Measurements from ENCODE around the gene PCDH9.

Gene PCDH9

DNA sequence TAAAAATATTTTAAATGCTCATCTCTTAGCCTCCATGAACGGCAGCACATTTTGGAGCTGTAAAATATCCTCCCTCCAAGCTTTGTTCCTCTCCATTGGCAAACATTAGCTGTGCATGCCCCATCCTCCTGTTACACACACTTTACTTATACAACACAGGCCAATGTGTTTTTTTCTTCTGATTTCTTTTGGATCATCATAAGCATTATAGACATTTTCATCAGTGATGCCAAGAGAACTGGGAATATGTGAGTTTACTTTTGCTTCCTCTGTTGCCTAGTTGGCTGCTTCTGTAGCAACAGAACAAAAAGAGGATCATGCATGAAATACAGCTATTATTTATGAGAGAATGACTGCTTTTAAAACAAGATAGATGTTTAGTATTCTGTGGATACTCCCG lies 142.6 kb downstream of the PCDH9 start:
- Histone ChIP-seq H3K4me3 (replicated peaks; ENCODE audit: insufficient read depth, low read length) (no peak overlapping the region), H3K27me3 (ENCODE audit: insufficient read depth, poor library complexity, severe bottlenecking) (no peaks in the 10 kb centered on the region), H3K27ac (replicated peaks) (no peak overlapping the region)
- TF ChIP-seq POLR2AphosphoS5 (IDR thresholded peaks at IDR 0.05; ENCODE audit: low read depth): no peak
- no peak for TF ChIP-seq SPI1 (IDR thresholded peaks at IDR 0.05; ENCODE audit: borderline replicate concordance, low read depth)
- TF ChIP-seq GABPA (IDR thresholded peaks at IDR 0.05; ENCODE audit: low read depth): no peak
- TF ChIP-seq, protein P1, sequence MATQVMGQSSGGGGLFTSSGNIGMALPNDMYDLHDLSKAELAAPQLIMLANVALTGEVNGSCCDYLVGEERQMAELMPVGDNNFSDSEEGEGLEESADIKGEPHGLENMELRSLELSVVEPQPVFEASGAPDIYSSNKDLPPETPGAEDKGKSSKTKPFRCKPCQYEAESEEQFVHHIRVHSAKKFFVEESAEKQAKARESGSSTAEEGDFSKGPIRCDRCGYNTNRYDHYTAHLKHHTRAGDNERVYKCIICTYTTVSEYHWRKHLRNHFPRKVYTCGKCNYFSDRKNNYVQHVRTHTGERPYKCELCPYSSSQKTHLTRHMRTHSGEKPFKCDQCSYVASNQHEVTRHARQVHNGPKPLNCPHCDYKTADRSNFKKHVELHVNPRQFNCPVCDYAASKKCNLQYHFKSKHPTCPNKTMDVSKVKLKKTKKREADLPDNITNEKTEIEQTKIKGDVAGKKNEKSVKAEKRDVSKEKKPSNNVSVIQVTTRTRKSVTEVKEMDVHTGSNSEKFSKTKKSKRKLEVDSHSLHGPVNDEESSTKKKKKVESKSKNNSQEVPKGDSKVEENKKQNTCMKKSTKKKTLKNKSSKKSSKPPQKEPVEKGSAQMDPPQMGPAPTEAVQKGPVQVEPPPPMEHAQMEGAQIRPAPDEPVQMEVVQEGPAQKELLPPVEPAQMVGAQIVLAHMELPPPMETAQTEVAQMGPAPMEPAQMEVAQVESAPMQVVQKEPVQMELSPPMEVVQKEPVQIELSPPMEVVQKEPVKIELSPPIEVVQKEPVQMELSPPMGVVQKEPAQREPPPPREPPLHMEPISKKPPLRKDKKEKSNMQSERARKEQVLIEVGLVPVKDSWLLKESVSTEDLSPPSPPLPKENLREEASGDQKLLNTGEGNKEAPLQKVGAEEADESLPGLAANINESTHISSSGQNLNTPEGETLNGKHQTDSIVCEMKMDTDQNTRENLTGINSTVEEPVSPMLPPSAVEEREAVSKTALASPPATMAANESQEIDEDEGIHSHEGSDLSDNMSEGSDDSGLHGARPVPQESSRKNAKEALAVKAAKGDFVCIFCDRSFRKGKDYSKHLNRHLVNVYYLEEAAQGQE (IDR thresholded peaks at IDR 0.05; ENCODE audit: insufficient replicate concordance, low read depth): no peak
- TF ChIP-seq, protein P2, sequence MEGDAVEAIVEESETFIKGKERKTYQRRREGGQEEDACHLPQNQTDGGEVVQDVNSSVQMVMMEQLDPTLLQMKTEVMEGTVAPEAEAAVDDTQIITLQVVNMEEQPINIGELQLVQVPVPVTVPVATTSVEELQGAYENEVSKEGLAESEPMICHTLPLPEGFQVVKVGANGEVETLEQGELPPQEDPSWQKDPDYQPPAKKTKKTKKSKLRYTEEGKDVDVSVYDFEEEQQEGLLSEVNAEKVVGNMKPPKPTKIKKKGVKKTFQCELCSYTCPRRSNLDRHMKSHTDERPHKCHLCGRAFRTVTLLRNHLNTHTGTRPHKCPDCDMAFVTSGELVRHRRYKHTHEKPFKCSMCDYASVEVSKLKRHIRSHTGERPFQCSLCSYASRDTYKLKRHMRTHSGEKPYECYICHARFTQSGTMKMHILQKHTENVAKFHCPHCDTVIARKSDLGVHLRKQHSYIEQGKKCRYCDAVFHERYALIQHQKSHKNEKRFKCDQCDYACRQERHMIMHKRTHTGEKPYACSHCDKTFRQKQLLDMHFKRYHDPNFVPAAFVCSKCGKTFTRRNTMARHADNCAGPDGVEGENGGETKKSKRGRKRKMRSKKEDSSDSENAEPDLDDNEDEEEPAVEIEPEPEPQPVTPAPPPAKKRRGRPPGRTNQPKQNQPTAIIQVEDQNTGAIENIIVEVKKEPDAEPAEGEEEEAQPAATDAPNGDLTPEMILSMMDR (IDR thresholded peaks at IDR 0.05; ENCODE audit: insufficient read depth, low read length): no peak
- DNase-seq (ENCODE audit: low read depth in 1 of 2, low spot score in 1 of 2): no peak

DNA sequence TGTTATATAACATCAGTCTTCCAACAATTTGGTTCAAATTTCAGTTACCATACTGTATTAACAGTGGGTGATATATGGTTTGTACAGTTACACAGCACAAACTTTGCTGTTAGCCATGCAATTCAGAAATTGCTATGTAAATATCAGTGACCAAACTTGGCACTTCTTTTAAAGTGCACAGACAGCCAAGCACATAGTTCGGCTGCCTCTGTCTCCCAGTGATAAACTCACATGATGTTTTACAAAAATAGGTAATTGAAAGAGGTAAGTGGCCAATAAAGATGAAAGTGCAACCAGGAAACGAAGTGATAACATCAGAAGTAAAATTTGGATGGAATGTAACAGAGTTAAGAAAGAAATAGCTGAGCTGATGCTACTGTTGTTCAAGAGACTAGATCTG lies 143.9 kb downstream of the PCDH9 start:
- no peaks in the 10 kb centered on the region for H3K27me3 ChIP-seq (ENCODE audit: insufficient read depth, poor library complexity, severe bottlenecking)
- H3K27ac ChIP-seq (replicated peaks): no peak overlapping the region
- TF ChIP-seq, protein P1 (IDR thresholded peaks at IDR 0.05; ENCODE audit: insufficient replicate concordance, low read depth): no peak
- no peak for TF ChIP-seq GABPA (IDR thresholded peaks at IDR 0.05; ENCODE audit: low read depth)
- TF ChIP-seq SPI1 (IDR thresholded peaks at IDR 0.05; ENCODE audit: borderline replicate concordance, low read depth): no peak
- TF ChIP-seq, protein P2 (IDR thresholded peaks at IDR 0.05; ENCODE audit: insufficient read depth, low read length): no peak
- TF ChIP-seq POLR2AphosphoS5 (IDR thresholded peaks at IDR 0.05; ENCODE audit: low read depth): no peak
- no peak overlapping the region for H3K4me3 ChIP-seq (replicated peaks; ENCODE audit: insufficient read depth, low read length)
- DNase-seq (ENCODE audit: low read depth in 1 of 2, low spot score in 1 of 2): no peak

DNA sequence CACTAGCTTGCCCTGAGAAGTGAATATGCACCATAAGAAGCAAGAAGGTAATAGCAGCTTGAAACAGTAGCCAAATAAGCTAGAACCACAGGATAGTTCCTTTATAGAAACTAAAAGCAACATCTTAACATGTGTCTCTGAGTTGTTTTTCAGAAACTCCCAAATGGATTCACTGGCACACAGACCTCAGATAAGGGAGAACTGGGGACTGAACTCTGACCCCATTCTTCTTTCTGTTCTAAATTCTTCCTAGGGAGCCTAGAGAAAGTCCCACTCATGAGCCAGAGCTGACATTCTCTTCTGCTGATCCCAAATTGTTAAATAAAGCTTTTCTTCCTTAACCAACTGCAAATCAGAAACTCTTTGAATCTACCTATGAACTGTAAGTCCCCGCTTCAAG lies 146.1 kb downstream of the PCDH9 start:
- H3K27me3 ChIP-seq (ENCODE audit: insufficient read depth, poor library complexity, severe bottlenecking): no peaks in the 10 kb centered on the region
- no peak for DNase-seq (ENCODE audit: low read depth in 1 of 2, low spot score in 1 of 2)
- TF ChIP-seq POLR2AphosphoS5 (IDR thresholded peaks at IDR 0.05; ENCODE audit: low read depth): no peak
- TF ChIP-seq, protein P2 (IDR thresholded peaks at IDR 0.05; ENCODE audit: insufficient read depth, low read length): no peak
- no peak for TF ChIP-seq SPI1 (IDR thresholded peaks at IDR 0.05; ENCODE audit: borderline replicate concordance, low read depth)
- TF ChIP-seq, protein P1 (IDR thresholded peaks at IDR 0.05; ENCODE audit: insufficient replicate concordance, low read depth): no peak
- TF ChIP-seq GABPA (IDR thresholded peaks at IDR 0.05; ENCODE audit: low read depth): no peak
- H3K4me3 ChIP-seq (replicated peaks; ENCODE audit: insufficient read depth, low read length): no peak overlapping the region
- no peak overlapping the region for H3K27ac ChIP-seq (replicated peaks)
